Brain microvascular endothelial cell (primary cell): ENCODE measurements around the gene F2RL3.

Experiments used
- DNase-seq: peaks from one replicate; pipeline ENCODE4 v3.0.0-alpha.2; 2020
- H3K27ac ChIP-seq: fragments of 250-450 bp; sonication (Bioruptor Pico); 2 replicates; pipeline ENCODE4 v1.5.1; 2020; ENCODE audit warnings: mild to moderate bottlenecking, moderate library complexity
- H3K27me3 ChIP-seq: fragments of 250-450 bp; sonication (Bioruptor Pico); replicated peaks from 2 replicates; pipeline ENCODE4 v1.5.1; 2020; ENCODE audit warnings: mild to moderate bottlenecking
- H3K36me3 ChIP-seq: fragments of 250-450 bp; sonication (Bioruptor Pico); replicated peaks from 2 replicates; pipeline ENCODE4 v1.5.1; 2020; ENCODE audit warnings: mild to moderate bottlenecking
- H3K4me3 ChIP-seq: 2 replicates; pipeline ENCODE4 v1.5.1; 2011; ENCODE audit warnings: low read depth, mild to moderate bottlenecking, control low read depth, low read length, moderate library complexity
- CTCF ChIP-seq: IDR thresholded peaks from 2 replicates; pipeline ENCODE4 v1.5.1; 2011; ENCODE audit warnings: low read depth, mild to moderate bottlenecking, moderate library complexity, low read length, control low read depth, inconsistent platforms; ENCODE audit errors: missing control alignments
- in situ Hi-C: cut with HindIII; loops from 2 replicates; pipeline ENCODE4 v1.10.0; 2017; ENCODE audit warnings: low sequenced_read_pairs, low pct_ligation_motif_present

The F2RL3 gene

GRCh38 chr19:16897029-16897855 lies 8.4 kb downstream of the F2RL3 start:
- no peak for TF ChIP-seq CTCF
- H3K27me3 ChIP-seq, result no peaks in the 10 kb centered on the region
- H3K27ac ChIP-seq, result no peak overlapping the region
- H3K36me3 ChIP-seq, result no peaks in the 10 kb centered on the region
- DNase-seq, result peak; percentile 91
- in situ Hi-C loops, result no loop called here
- peak overlapping the region; percentile 56 for H3K4me3 ChIP-seq

- Histone ChIP-seq H3K27me3 (no peaks in the 10 kb centered on the region), H3K4me3 (peak overlapping the region; percentile 56), H3K36me3 (no peaks in the 10 kb centered on the region), H3K27ac (no peak overlapping the region)
- DNase-seq, result no peak
- TF ChIP-seq CTCF, result no peak
- in situ Hi-C loops, result no loop called here
Observed at GRCh38 chr19:16897856-16898161, 9.0 kb downstream of the F2RL3 start.

DNA sequence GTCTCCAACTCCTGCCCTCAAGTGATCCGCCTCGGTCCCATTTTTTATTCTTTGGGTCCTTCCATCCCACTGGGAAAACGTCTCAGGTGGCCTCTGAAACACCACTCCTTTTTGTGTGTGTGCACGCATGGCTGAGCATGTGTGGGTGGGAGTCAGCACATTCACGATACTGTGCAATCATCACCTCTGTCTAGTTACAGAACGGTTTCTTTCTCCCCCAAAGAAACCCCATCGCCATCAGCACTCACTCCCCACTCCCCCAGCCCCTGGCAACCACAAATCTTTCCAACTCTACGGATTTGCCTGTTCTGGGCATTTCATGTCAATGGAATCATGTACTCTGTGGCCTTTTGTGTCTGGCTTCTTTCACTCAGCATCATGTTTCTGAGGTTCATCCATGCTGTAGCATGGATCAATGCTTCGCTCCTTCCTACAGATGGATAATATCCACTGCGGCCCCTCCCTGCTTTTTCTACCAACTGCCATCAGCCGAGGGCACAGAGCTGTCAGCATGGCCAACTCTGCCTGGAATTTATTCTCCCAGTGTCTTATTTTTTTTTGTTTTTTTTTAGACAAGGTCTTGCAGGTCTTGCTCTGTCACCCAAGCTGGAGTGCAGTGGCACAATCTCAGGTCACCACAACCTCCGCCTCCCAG lies 9.7 kb downstream of the F2RL3 start:
- no peak for TF ChIP-seq CTCF
- H3K36me3 ChIP-seq, result no peaks in the 10 kb centered on the region
- H3K27me3 ChIP-seq, result no peaks in the 10 kb centered on the region
- no peak overlapping the region for H3K27ac ChIP-seq
- in situ Hi-C loops, result no loop called here
- no peak for DNase-seq
- no peak overlapping the region for H3K4me3 ChIP-seq

DNA sequence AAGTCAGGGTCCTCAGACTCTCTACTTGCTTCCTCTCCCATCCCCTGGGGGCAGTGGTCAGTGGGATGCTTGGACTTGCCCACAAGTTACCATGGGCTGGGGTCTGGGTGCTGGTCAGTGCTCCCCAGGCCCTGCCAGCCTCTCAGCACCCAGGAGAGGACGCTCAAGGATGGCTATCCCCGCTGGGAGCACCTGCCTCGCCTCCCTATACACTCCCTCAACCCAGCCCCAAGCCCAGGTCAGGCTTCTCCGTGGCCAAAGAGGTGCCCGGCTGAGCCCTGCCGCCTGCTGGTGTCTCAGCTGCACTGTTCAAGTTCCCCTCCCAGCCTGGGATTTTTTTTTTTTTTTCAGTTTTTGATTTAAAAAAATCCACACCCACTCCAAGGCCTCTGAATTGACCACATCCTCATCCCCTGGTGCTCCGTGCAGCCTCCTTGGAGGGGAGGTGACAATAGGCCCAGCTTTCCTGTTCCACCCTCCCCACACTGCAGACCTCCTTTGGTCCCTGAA lies 10.8 kb downstream of the F2RL3 start:
- Histone ChIP-seq H3K4me3 (no peak overlapping the region), H3K27ac (no peak overlapping the region), H3K27me3 (no peaks in the 10 kb centered on the region), H3K36me3 (no peaks in the 10 kb centered on the region)
- TF ChIP-seq CTCF, result peak; percentile 77
- in situ Hi-C loops, result no loop called here
- DNase-seq, result peak; percentile 14

DNA sequence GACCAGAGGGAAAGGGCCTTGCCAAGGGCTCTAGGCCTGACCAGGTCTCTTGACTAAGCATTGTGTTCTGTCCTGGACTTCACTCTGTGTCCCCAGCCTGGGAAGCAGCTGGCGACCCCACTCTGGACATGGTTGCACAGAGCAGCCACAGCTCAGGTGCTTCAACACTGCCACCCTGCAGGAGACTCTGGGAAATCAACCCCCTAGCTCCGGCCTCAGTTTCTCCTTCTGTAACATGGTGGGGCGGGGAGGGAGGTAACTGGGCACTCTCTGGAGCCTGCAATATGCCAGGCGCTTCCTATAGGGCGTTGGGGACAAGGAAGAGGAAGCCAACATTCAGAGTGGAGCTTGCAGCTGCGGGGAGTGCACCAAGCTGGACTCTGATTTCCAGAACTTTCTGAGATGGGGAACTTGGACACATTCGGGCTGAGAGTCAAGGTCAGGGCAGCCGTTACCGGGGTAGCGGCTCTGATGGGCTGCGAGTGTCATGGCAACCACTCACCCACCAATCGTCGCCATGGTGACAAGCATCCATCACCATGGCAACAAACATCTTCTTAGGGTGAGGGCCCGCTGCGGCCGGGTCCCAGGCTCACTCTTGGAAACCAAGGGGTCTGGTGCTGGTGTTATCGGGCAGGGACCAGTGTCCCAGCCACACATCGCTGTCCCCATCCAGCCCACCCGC lies 12.8 kb downstream of the F2RL3 start:
- in situ Hi-C loops, result no loop called here
- Histone ChIP-seq H3K27ac (no peak overlapping the region), H3K27me3 (no peaks in the 10 kb centered on the region), H3K36me3 (no peaks in the 10 kb centered on the region), H3K4me3 (no peak overlapping the region)
- no peak for TF ChIP-seq CTCF
- no peak for DNase-seq
